ENCODE results near the gene AHI1. TPM values are rescaled to one million over a fixed set of nuclear protein-coding genes. Genes with fewer than 3 reads are reported as not detected.
"Not testable (repeated sequence)": the region's sequence is repeated elsewhere in the genome, so short reads cannot be mapped to it uniquely, and the experiment has no call there.

AHI1 gene
- total and polyA plus RNA-seq, 5 donors = 5.9 to 30.7 (median 16.0) TPM

- intact Hi-C loops (cut with DNase I); DNase-seq; H3K27ac ChIP-seq (ENCODE audit: low read length); H3K9me3 ChIP-seq (ENCODE audit: control insufficient read depth, low read length); ATAC-seq; H3K27me3 ChIP-seq (ENCODE audit: control insufficient read depth, insufficient read depth); H3K4me1 ChIP-seq (ENCODE audit: control insufficient read depth, insufficient read depth, low read length); H3K4me3 ChIP-seq (ENCODE audit: low read length): not testable (repeated sequence)
- over 99% methylated on average over 2 of the region's 2 CpGs for WGBS
These were observed 13.6 kb downstream of the AHI1 start for GRCh38 chr6:135483903-135484302.

GRCh38 chr6:135481783-135482369 lies 15.7 kb downstream of the AHI1 start:
- Histone ChIP-seq H3K27ac (ENCODE audit: low read length) (no peak overlapping the region), H3K4me1 (ENCODE audit: control insufficient read depth, insufficient read depth, low read length) (no peaks in the 10 kb centered on the region), H3K4me3 (ENCODE audit: low read length) (no peak overlapping the region), H3K27me3 (ENCODE audit: control insufficient read depth, insufficient read depth) (no peaks in the 10 kb centered on the region), H3K9me3 (ENCODE audit: control insufficient read depth, low read length) (no peaks in the 10 kb centered on the region)
- DNase-seq = no peak
- ATAC-seq = no peak
- intact Hi-C loops (cut with DNase I) = no loop called here
- 98% methylated on average over 3 of the region's 3 CpGs for WGBS

DNA sequence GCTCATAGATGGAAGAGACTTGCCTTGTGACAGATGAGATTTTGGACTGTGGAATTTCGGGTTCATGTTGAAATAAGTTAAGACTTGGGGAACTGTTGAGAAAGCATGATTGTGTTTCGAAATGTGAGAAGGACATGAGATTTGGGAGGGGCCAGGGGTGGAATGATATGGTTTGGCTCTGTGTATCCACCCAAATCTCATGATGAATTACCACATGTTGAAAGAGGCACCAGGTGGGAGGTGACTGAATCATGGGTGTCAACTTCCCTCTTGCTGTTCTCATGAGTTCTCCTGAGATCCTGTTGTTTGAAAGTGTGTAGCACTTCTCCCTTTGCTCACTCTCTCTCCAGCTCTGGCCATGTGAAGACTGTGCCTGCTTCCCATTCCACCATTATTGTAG lies 17.9 kb downstream of the AHI1 start:
- intact Hi-C loops (cut with DNase I) = no loop called here
- Histone ChIP-seq H3K4me1 (ENCODE audit: control insufficient read depth, insufficient read depth, low read length) (no peaks in the 10 kb centered on the region), H3K4me3 (ENCODE audit: low read length) (no peak overlapping the region), H3K27ac (ENCODE audit: low read length) (no peak overlapping the region), H3K9me3 (ENCODE audit: control insufficient read depth, low read length) (no peaks in the 10 kb centered on the region), H3K27me3 (ENCODE audit: control insufficient read depth, insufficient read depth) (no peaks in the 10 kb centered on the region)
- DNase-seq (peak in 1 of 3 donors; percentile 17), ATAC-seq (no peak)
- WGBS = 97% methylated on average over 2 of the region's 2 CpGs

DNA sequence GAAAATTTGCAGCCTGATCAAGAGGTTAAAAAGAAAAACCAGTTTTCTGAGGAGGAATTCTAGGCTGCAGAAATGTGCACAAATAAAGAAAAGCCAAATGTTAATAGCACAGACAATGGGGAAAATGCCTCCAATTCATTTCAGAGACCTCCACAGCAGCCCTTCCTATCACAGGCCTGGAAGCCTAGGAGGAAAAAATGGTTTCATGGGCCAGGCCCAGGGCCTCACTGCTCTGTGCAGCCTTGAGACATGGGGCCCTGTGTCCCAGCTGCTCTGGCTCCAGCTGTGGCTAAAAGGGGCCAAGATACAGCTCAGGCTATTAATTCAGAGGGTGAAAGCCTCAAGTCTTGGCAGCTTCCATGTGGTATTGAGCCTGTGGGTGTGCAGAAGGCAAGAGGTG lies 18.9 kb downstream of the AHI1 start:
- Histone ChIP-seq H3K9me3 (ENCODE audit: control insufficient read depth, low read length) (no peaks in the 10 kb centered on the region), H3K27me3 (ENCODE audit: control insufficient read depth, insufficient read depth) (no peaks in the 10 kb centered on the region), H3K4me3 (ENCODE audit: low read length) (no peak overlapping the region), H3K27ac (ENCODE audit: low read length) (no peak overlapping the region), H3K4me1 (ENCODE audit: control insufficient read depth, insufficient read depth, low read length) (no peaks in the 10 kb centered on the region)
- DNase-seq = no peak
- intact Hi-C loops (cut with DNase I) = no loop called here
- ATAC-seq = no peak

- no peak overlapping the region for H3K4me3 ChIP-seq (ENCODE audit: low read length)
- DNase-seq (no peak), ATAC-seq (no peak)
- intact Hi-C loops (cut with DNase I) = no loop called here
- H3K4me1 ChIP-seq (ENCODE audit: control insufficient read depth, insufficient read depth, low read length) = no peaks in the 10 kb centered on the region
- no peaks in the 10 kb centered on the region for H3K9me3 ChIP-seq (ENCODE audit: control insufficient read depth, low read length)
- WGBS = 76% methylated on average over 2 of the region's 2 CpGs
- no peak overlapping the region for H3K27ac ChIP-seq (ENCODE audit: low read length)
- H3K27me3 ChIP-seq (ENCODE audit: control insufficient read depth, insufficient read depth) = no peaks in the 10 kb centered on the region
These were observed 22.2 kb downstream of the AHI1 start for GRCh38 chr6:135475292-135475886.

DNA sequence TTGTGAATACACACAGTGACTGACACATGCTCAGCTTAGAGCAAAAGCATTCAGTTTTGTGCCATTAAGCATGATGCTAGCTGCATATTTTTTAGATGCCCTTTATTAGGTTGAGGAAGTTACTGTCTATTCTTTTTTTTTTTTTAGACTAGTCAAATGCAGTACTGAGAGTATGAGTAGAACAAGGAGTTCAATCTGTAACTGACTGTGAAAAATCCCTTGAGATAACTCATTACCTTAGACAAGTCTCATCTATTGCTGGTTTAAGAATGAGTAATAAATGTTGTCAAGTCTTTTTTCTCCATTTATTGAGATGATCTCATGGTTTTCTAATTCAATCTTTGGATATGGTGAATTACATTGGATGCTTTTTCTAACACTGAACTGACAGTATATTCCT lies 23.2 kb downstream of the AHI1 start:
- ATAC-seq = no peak
- H3K27me3 ChIP-seq (ENCODE audit: control insufficient read depth, insufficient read depth) = no peaks in the 10 kb centered on the region
- no peak overlapping the region for H3K27ac ChIP-seq (ENCODE audit: low read length)
- intact Hi-C loops (cut with DNase I) = no loop called here
- H3K4me1 ChIP-seq (ENCODE audit: control insufficient read depth, insufficient read depth, low read length) = no peaks in the 10 kb centered on the region
- H3K4me3 ChIP-seq (ENCODE audit: low read length) = no peak overlapping the region
- DNase-seq = no peak
- H3K9me3 ChIP-seq (ENCODE audit: control insufficient read depth, low read length) = no peaks in the 10 kb centered on the region

DNA sequence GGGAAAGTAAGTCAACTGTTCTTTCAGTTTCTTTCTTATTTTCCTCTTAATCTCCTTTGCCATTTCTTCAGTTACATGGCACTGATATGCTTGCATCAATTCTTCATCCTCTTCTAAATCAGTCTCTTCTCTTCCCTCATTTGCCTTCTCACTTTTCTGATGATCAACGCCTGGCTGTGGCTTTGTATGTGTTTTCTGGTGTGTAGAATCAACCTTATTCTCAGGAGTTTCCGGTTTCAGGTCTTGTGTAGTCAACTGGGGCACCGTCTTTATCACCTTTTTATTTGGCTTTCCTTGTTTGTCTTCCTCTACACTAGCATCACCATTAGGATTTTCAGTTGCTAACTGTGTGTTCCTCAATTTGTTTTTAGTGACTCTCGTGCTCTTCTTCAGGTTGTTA lies 31.6 kb downstream of the AHI1 start:
- DNase-seq = no peak
- WGBS = 93% methylated on average over 4 of the region's 4 CpGs
- Histone ChIP-seq H3K27me3 (ENCODE audit: control insufficient read depth, insufficient read depth) (no peaks in the 10 kb centered on the region), H3K4me1 (ENCODE audit: control insufficient read depth, insufficient read depth, low read length) (no peaks in the 10 kb centered on the region), H3K9me3 (ENCODE audit: control insufficient read depth, low read length) (no peaks in the 10 kb centered on the region), H3K27ac (ENCODE audit: low read length) (no peak overlapping the region), H3K4me3 (ENCODE audit: low read length) (no peak overlapping the region)
- intact Hi-C loops (cut with DNase I) = no loop called here
- ATAC-seq = no peak

DNA sequence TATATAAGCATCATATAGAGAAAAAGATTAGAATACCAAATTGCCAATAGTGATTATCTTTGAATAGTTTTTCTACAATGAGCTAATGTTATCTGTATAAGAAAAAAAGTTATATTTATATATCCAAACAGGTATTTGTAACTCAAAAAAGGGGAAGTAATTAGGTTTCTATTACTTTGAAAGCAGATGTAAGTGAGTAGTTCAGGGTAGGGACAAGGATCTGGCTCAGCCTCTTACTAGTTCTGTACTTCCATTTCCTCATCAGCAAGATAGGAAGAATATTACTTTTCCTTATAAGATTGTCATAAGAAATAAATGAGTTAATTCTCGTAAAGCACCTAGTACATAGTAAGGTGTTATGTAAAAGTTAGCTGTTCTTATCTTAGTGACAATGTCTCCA lies 32.2 kb downstream of the AHI1 start:
- ATAC-seq (no peak), DNase-seq (no peak)
- intact Hi-C loops (cut with DNase I) = no loop called here
- 93% methylated on average over 1 of the region's 1 CpG for WGBS
- H3K9me3 ChIP-seq (ENCODE audit: control insufficient read depth, low read length) = no peaks in the 10 kb centered on the region
- H3K27me3 ChIP-seq (ENCODE audit: control insufficient read depth, insufficient read depth) = no peaks in the 10 kb centered on the region
- H3K27ac ChIP-seq (ENCODE audit: low read length) = no peak overlapping the region
- no peaks in the 10 kb centered on the region for H3K4me1 ChIP-seq (ENCODE audit: control insufficient read depth, insufficient read depth, low read length)
- no peak overlapping the region for H3K4me3 ChIP-seq (ENCODE audit: low read length)

GRCh38 chr6:135464634-135465033 lies 32.9 kb downstream of the AHI1 start:
- no peak overlapping the region for H3K4me3 ChIP-seq (ENCODE audit: low read length)
- H3K27ac ChIP-seq (ENCODE audit: low read length) = no peak overlapping the region
- WGBS = 98% methylated on average over 1 of the region's 1 CpG
- ATAC-seq (no peak), DNase-seq (no peak)
- H3K27me3 ChIP-seq (ENCODE audit: control insufficient read depth, insufficient read depth) = no peaks in the 10 kb centered on the region
- H3K9me3 ChIP-seq (ENCODE audit: control insufficient read depth, low read length) = no peaks in the 10 kb centered on the region
- intact Hi-C loops (cut with DNase I) = no loop called here
- no peaks in the 10 kb centered on the region for H3K4me1 ChIP-seq (ENCODE audit: control insufficient read depth, insufficient read depth, low read length)

- DNase-seq = no peak
- H3K27ac ChIP-seq (ENCODE audit: low read length) = no peak overlapping the region
- H3K4me3 ChIP-seq (ENCODE audit: low read length) = no peak overlapping the region
- H3K27me3 ChIP-seq (ENCODE audit: control insufficient read depth, insufficient read depth) = no peaks in the 10 kb centered on the region
- intact Hi-C loops (cut with DNase I) = no loop called here
- no peaks in the 10 kb centered on the region for H3K9me3 ChIP-seq (ENCODE audit: control insufficient read depth, low read length)
- H3K4me1 ChIP-seq (ENCODE audit: control insufficient read depth, insufficient read depth, low read length) = peaks cover 2% of the 10 kb centered on the region
- no peak for ATAC-seq
- 66% methylated on average over 1 of the region's 1 CpG for WGBS
These were observed 36.3 kb downstream of the AHI1 start for GRCh38 chr6:135461208-135461607.

DNA sequence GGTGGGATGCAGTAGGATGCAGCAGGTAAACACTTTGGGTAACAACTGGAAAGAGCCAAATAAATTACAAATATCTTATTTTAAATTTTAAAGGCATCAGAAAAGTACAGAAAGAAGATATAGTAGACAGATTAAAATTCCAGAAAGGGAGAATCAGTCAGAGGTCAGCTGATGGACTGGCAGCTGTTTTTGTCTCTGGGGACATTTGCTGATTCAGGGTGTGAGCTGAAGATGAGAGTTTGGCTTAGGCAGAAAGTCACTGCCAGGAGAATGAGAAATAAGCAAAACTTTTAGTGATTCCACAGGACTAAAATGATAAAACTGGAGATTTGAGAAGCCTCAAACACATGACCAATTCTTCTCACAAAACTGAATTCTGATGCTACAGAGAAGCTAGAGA lies 39.5 kb downstream of the AHI1 start:
- no peak for ATAC-seq

More for the DNA sequence above, 39.5 kb downstream of the AHI1 start:
- Histone ChIP-seq H3K4me1 (ENCODE audit: control insufficient read depth, insufficient read depth, low read length) (peaks cover 2% of the 10 kb centered on the region), H3K27ac (ENCODE audit: low read length) (no peak overlapping the region), H3K27me3 (ENCODE audit: control insufficient read depth, insufficient read depth) (no peaks in the 10 kb centered on the region), H3K4me3 (ENCODE audit: low read length) (no peak overlapping the region), H3K9me3 (ENCODE audit: control insufficient read depth, low read length) (no peaks in the 10 kb centered on the region)
- intact Hi-C loops (cut with DNase I) = no loop called here
- DNase-seq = no peak

Data from right cardiac atrium (tissue), 5 donors.